K562 (cell line): ENCODE data around the gene ISYNA1. TPM values are rescaled to one million over a fixed set of nuclear protein-coding genes. Genes with fewer than 3 reads are reported as not detected.
A peak's percentile ranks its signal among the peaks of the same experiment; 100 is the strongest.

ENCODE experiments used
- ATAC-seq: fragments of 200-7000 bp; cut with Tn5 transposase; 3 replicates; pipeline ENCODE4 v1.9.1; 2020; ENCODE audit warnings: moderate library complexity
- BruUV-seq: library from RNA; stranded (reverse); fragments of 400-500 nt; replicated peaks from 2 replicates; lab custom pipeline; 2021; lab: Mats Ljungman, UMichigan
- CTCF ChIA-PET: fragments of 300-600 bp; formaldehyde crosslinking; extraction: SDS; loops from one replicate; lab custom pipeline; 2021; ENCODE audit warnings: low intra/inter-chr PET ratio; lab: Yijun Ruan, JAX
- POLR2A ChIA-PET: fragments of 300-600, 350-650 bp; sonication (Branson Sonifier 250); formaldehyde crosslinking; extraction: SDS; loops from one replicate; lab custom pipeline; 2021; ENCODE audit warnings: antibody characterized with exemption, inconsistent platforms; lab: Yijun Ruan, JAX
- DNase-seq, 4 experiments: peaks; one replicate each; pipeline versions ENCODE4 v3.0.0 to v3.0.0-alpha.2; 2011 to 2018; ENCODE audit warnings: low spot score in 3 of 4, mixed read lengths in 3 of 4; ENCODE audit errors: extremely low read depth in 1 of 4
- FAIRE-seq: peaks from 2 replicates; lab custom pipeline; 2011; peaks lifted over from hg19 to GRCh38; lab: Jason Lieb, UNC
- H2AFZ ChIP-seq: 2 replicates; pipeline ENCODE4 v1.6.0; 2011; ENCODE audit warnings: low read depth, low read length, control low read depth, inconsistent platforms
- H3K27ac ChIP-seq: fragments of 200-600 bp; 3 replicates; pipeline ENCODE4 v1.8.0; 2011; ENCODE audit warnings: low read depth, mild to moderate bottlenecking, control low read depth, inconsistent platforms, low read length, moderate library complexity, mixed read lengths; ENCODE audit errors: extremely low read depth
- H3K27me3 ChIP-seq, 2 experiments: fragments of 300-600 bp in 1 of 2; 2 replicates in 1 of 2; 3 replicates in 1 of 2; pipeline versions ENCODE4 v1.6.0 to v1.8.0; 2011; ENCODE audit warnings: inconsistent platforms in 2 of 2, low read length in 2 of 2, mild to moderate bottlenecking in 1 of 2, mixed read lengths in 1 of 2, moderate library complexity in 1 of 2; ENCODE audit not compliant: control insufficient read depth in 2 of 2, insufficient read depth in 2 of 2
- H3K36me3 ChIP-seq: fragments of 300-600 bp; 3 replicates; pipeline ENCODE4 v1.8.0; 2011; ENCODE audit warnings: mild to moderate bottlenecking, low read length, inconsistent platforms; ENCODE audit not compliant: control insufficient read depth, insufficient read depth
- H3K4me1 ChIP-seq, 2 experiments: fragments of 200-600 bp in 1 of 2; replicated peaks in 1 of 2; 2 replicates in 1 of 2; 3 replicates in 1 of 2; pipeline versions ENCODE4 v1.5.1 to v1.8.0; 2011; ENCODE audit warnings: inconsistent platforms in 2 of 2, low read length in 2 of 2, mild to moderate bottlenecking in 1 of 2, mixed read lengths in 1 of 2, moderate library complexity in 1 of 2; ENCODE audit not compliant: control insufficient read depth in 2 of 2, insufficient read depth in 2 of 2
- H3K4me2 ChIP-seq: 2 replicates; pipeline ENCODE4 v1.6.1; 2011; ENCODE audit warnings: low read length, control low read depth, inconsistent platforms, mixed read lengths; ENCODE audit not compliant: insufficient read depth
- H3K4me3 ChIP-seq: fragments of 200-600 bp; sonication (generic), shearing (Covaris generic); 2 replicates; pipeline ENCODE4 v1.5.1; 2016; ENCODE audit warnings: control low read depth, inconsistent platforms
- H3K79me2 ChIP-seq: fragments of 200-600 bp; 3 replicates; pipeline ENCODE4 v1.8.0; 2011; ENCODE audit warnings: low read length, inconsistent platforms; ENCODE audit not compliant: control insufficient read depth, insufficient read depth
- H3K9ac ChIP-seq, 2 experiments: 2 replicates each; pipeline versions ENCODE4 v1.6.0 to v1.6.1; 2011; ENCODE audit warnings: low read depth in 2 of 2, low read length in 2 of 2, control low read depth in 1 of 2, inconsistent platforms in 1 of 2, mild to moderate bottlenecking in 1 of 2, mixed read lengths in 1 of 2; ENCODE audit not compliant: insufficient read depth in 1 of 2
- H3K9me1 ChIP-seq: one replicate; pipeline ENCODE4 v1.6.0; 2011; ENCODE audit warnings: inconsistent platforms, mild to moderate bottlenecking, low read length, moderate library complexity; ENCODE audit not compliant: control insufficient read depth, insufficient read depth
- H3K9me3 ChIP-seq: replicated peaks from 2 replicates; pipeline ENCODE4 v1.5.1; 2011; ENCODE audit warnings: low read depth, low read length, inconsistent platforms; ENCODE audit not compliant: control insufficient read depth, insufficient read depth
- H4K20me1 ChIP-seq: replicated peaks from 2 replicates; pipeline ENCODE4 v1.6.1; 2011; ENCODE audit warnings: low read length, inconsistent platforms, mixed read lengths; ENCODE audit not compliant: control insufficient read depth, insufficient read depth
- CREBBP ChIP-seq: IDR thresholded peaks from one replicate; pipeline ENCODE4 v1.6.1; 2012; ENCODE audit warnings: low read depth, mild to moderate bottlenecking, control low read depth, inconsistent platforms, low read length
- EHMT2 ChIP-seq: fragments of 450-650 bp; IDR thresholded peaks from 2 replicates; pipeline ENCODE4 v1.6.1; 2018; ENCODE audit warnings: antibody characterized with exemption
- EP400 ChIP-seq: fragments of 450-650 bp; IDR thresholded peaks from 2 replicates; pipeline ENCODE4 v1.6.1; 2017; ENCODE audit warnings: antibody characterized with exemption, mild to moderate bottlenecking, moderate library complexity
- MEF2A ChIP-seq: IDR thresholded peaks from 2 replicates; pipeline ENCODE4 v1.6.1; 2011; ENCODE audit warnings: low read depth, mild to moderate bottlenecking, low read length, moderate library complexity; ENCODE audit not compliant: control insufficient read depth
- NFIX ChIP-seq: fragments of 250-450 bp; sonication (Bioruptor Pico); IDR thresholded peaks from 2 replicates; pipeline ENCODE4 v1.4.0; 2020; ENCODE audit warnings: low read depth, mild to moderate bottlenecking, moderate library complexity
- NONO ChIP-seq, 2 experiments: fragments of 200-400 bp in 1 of 2; fragments of 450-650 bp in 1 of 2; formaldehyde crosslinking in 1 of 2; IDR thresholded peaks; 2 replicates each; pipeline ENCODE4 v1.6.1; 2017; ENCODE audit warnings: low read depth in 2 of 2, mild to moderate bottlenecking in 2 of 2, moderate library complexity in 2 of 2, low read length in 1 of 2
- PHF21A ChIP-seq: fragments of 450-650 bp; IDR thresholded peaks from 2 replicates; pipeline ENCODE4 v1.6.1; 2017; ENCODE audit warnings: low read depth, borderline replicate concordance
- PRMT5 ChIP-seq: sonication (generic); formaldehyde crosslinking; IDR thresholded peaks from 2 replicates; pipeline ENCODE4 v1.5.0; 2020; ENCODE audit warnings: missing genetic modification reagents
- WGBS: fragments of 100-300 bp; shearing (Covaris generic); methylation state at CpG from one replicate; pipeline ENCODE4 v1.1.6; 2016; ENCODE audit warnings: low coverage, mixed read lengths; ENCODE audit not compliant: insufficient coverage; ENCODE audit errors: missing lambda C conversion rate; 5-methylcytosine and 5-hydroxymethylcytosine counted together
- in situ Hi-C: fragments of 300-500 bp; cut with MboI; formaldehyde crosslinking; loops from 4 replicates; pipeline ENCODE4 v1.15.0; 2018; ENCODE audit warnings: inconsistent platforms, mixed read lengths
- intact Hi-C: fragments of 100-400 bp; cut with micrococcal nuclease; formaldehyde crosslinking; loops from 2 replicates; pipeline ENCODE4 v1.14.2; 2022
- polyA plus RNA-seq, 8 experiments: library from polyadenylated mRNA; depleted of rRNA in 4 of 8; stranded (reverse) in 5 of 8; unstranded in 3 of 8; fragments of >200 nt; fragmentation: Nextera tagmentation in 2 of 8; fragmentation: Illumina TruSeq in 1 of 8; extraction: Ambion mirVana in 2 of 8; extraction: Trizol in 1 of 8; gene quantifications; 2 replicates each; pipeline versions ENCODE4 v1.2.1 to v1.2.3, GENCODE V29; 2011 to 2014; ENCODE audit warnings: inconsistent platforms in 1 of 8, missing spikeins in 1 of 8
- total RNA-seq, 7 experiments: library from RNA; depleted of rRNA in 6 of 7; stranded (reverse); fragments of >200 nt in 6 of 7; fragmentation: Illumina TruSeq in 2 of 7; extraction: Trizol in 2 of 7; gene quantifications; 2 replicates each; pipeline versions ENCODE4 v1.2.1 to v1.2.3, GENCODE V29; 2011 to 2021; ENCODE audit warnings: low replicate concordance in 1 of 7
- TF ChIP-seq, protein P1 (sequence below), 2 experiments: IDR thresholded peaks; 2 replicates each; pipeline ENCODE4 v1.6.1; 2012; ENCODE audit warnings: improper control_type of control experiment in 2 of 2, low read depth in 2 of 2, low read length in 2 of 2, borderline replicate concordance in 1 of 2
- TF ChIP-seq, protein P2 (sequence below): fragments of 150-350 bp; conservative IDR thresholded peaks from 2 replicates; pipeline ENCODE4 v1.6.1; 2014; ENCODE audit warnings: low read length
- TF ChIP-seq, protein P3 (sequence below): fragments of 450-650 bp; formaldehyde crosslinking; conservative IDR thresholded peaks from 2 replicates; pipeline ENCODE4 v1.4.0; 2022; ENCODE audit warnings: mild to moderate bottlenecking, missing genetic modification characterization

ISYNA1 gene
- total and polyA plus RNA-seq, 9 of the 15 experiments (the other 6 are each of a cell fraction or from before 2014, with no cell fraction given) = 21.8 to 460 (median 93.2) TPM

DNA sequence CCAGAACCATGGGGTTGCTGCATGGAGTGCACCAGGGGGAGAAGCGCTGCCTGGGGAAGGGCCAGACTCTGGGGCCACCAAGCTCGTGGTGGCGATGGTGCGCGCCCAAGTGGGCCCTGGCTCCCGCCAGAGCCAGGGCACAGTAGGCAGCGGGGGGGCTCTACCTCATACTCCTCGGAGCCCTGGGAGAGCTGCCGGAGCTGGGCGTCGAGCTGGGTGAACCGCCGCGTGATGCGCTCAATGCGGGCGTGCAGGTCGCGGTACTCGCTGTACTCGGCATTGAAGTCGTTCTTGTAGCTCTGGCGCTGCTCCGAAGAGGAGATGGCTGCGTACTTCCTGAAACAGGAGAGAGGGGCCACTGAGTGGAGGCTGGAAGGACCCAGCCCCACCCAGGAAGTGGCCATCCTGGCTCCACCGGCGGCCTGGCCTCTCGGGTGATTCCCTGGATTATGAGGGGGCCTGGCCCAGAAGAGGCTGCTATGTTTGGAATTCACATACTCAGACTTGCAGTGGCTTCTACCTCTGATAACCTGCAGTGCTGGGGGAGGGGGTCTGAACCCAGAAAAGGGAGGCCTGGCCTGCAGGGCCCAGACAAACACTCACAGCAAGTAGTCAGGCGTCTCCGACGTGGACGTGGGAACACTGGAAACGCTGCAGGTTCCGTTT is 8.3 kb upstream of the ISYNA1 start (continued):
- TF ChIP-seq, protein P1, sequence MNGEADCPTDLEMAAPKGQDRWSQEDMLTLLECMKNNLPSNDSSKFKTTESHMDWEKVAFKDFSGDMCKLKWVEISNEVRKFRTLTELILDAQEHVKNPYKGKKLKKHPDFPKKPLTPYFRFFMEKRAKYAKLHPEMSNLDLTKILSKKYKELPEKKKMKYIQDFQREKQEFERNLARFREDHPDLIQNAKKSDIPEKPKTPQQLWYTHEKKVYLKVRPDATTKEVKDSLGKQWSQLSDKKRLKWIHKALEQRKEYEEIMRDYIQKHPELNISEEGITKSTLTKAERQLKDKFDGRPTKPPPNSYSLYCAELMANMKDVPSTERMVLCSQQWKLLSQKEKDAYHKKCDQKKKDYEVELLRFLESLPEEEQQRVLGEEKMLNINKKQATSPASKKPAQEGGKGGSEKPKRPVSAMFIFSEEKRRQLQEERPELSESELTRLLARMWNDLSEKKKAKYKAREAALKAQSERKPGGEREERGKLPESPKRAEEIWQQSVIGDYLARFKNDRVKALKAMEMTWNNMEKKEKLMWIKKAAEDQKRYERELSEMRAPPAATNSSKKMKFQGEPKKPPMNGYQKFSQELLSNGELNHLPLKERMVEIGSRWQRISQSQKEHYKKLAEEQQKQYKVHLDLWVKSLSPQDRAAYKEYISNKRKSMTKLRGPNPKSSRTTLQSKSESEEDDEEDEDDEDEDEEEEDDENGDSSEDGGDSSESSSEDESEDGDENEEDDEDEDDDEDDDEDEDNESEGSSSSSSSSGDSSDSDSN (IDR thresholded peaks at IDR 0.05; ENCODE audit: borderline replicate concordance in 1 of 2, low read depth in 2 of 2, low read length in 2 of 2) = no peak
- no peak for TF ChIP-seq PRMT5

DNA sequence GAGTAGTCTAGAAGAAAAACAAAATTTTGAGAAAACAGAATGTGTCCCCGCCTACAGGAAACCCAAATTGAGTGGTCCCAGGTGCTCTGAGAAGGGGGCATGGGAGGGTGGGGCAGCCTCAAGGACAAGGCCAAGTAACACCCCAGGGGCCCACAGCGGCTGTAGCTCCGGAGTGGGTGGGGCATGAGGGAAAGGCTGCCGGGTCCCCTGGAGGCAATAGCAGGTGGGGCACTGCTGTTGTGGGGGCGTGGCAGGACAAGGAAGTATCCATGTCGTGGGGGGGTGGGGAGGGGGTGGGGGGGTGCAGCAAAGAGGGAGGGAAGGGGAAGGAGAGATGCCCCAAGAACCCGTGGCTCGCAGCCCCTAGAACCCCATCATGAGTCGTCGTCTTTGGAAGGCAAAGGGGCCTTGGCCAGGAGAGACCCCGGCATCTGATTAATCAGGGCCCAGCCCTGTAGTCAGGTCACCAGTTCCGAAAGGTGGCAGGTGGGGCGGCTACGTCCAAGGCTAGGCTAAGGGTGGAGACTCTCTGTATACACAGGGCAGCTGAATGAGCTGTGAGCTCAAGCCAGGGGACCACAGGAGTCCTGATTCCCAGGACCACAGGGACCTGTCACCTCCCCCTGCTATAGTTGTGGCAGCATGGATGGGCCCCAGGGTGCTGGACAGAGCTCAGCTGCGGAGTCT is 7.5 kb upstream of the ISYNA1 start:
- peaks cover 3% of the 10 kb centered on the region; the same call in 1 of the 3 replicates for H3K79me2 ChIP-seq
- ChIA-PET POLR2A (interaction anchor here (0.6 kb wide), 3 partner anchors 158 to 586 kb away, joined by 3 to 4 read pairs (median 3); partner anchors contain the start of gene RPL18A), CTCF (no interaction called here)
- H3K9me3 ChIP-seq = no peaks in the 10 kb centered on the region
- no peak for TF ChIP-seq PHF21A
- no peak for TF ChIP-seq EP400
- no peak for TF ChIP-seq MEF2A
- TF ChIP-seq CREBBP = no peak
- no peak for TF ChIP-seq NONO (IDR thresholded peaks at IDR 0.05; ENCODE audit: low read depth in 2 of 2, low read length in 1 of 2)
- TF ChIP-seq, protein P2, sequence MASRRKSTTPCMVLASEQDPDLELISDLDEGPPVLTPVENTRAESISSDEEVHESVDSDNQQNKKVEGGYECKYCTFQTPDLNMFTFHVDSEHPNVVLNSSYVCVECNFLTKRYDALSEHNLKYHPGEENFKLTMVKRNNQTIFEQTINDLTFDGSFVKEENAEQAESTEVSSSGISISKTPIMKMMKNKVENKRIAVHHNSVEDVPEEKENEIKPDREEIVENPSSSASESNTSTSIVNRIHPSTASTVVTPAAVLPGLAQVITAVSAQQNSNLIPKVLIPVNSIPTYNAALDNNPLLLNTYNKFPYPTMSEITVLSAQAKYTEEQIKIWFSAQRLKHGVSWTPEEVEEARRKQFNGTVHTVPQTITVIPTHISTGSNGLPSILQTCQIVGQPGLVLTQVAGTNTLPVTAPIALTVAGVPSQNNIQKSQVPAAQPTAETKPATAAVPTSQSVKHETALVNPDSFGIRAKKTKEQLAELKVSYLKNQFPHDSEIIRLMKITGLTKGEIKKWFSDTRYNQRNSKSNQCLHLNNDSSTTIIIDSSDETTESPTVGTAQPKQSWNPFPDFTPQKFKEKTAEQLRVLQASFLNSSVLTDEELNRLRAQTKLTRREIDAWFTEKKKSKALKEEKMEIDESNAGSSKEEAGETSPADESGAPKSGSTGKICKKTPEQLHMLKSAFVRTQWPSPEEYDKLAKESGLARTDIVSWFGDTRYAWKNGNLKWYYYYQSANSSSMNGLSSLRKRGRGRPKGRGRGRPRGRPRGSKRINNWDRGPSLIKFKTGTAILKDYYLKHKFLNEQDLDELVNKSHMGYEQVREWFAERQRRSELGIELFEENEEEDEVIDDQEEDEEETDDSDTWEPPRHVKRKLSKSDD = no peak
- TF ChIP-seq, protein P3, sequence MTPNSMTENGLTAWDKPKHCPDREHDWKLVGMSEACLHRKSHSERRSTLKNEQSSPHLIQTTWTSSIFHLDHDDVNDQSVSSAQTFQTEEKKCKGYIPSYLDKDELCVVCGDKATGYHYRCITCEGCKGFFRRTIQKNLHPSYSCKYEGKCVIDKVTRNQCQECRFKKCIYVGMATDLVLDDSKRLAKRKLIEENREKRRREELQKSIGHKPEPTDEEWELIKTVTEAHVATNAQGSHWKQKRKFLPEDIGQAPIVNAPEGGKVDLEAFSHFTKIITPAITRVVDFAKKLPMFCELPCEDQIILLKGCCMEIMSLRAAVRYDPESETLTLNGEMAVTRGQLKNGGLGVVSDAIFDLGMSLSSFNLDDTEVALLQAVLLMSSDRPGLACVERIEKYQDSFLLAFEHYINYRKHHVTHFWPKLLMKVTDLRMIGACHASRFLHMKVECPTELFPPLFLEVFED = no peak
- no peak for TF ChIP-seq EHMT2
- TF ChIP-seq NFIX (CRISPR knock-in tag) = no peak
- DNase-seq (peak in 1 of 4 experiments; percentile 38), ATAC-seq (no peak), FAIRE-seq (no peak)
- WGBS = 85% methylated on average over 8 of the region's 15 CpGs
- H4K20me1 ChIP-seq = 0 out of 2 replicates have a peak, but pooled peaks cover 4% of the 10 kb centered on the region
- H3K9ac ChIP-seq = peak overlapping the region in 1 of 2 experiments; percentile 28; a peak in 1 of 4 replicates
- H3K4me1 ChIP-seq = peaks cover 12 to 68% of the 10 kb centered on the region in 2 experiments; a peak in 4 of 5 replicates
- in situ Hi-C loops (no loop called here), intact Hi-C loops (no loop called here)
- H3K27ac ChIP-seq = no peak overlapping the region
- H3K4me2 ChIP-seq = no peak overlapping the region
- H3K9me1 ChIP-seq = peaks cover 14% of the 10 kb centered on the region
- H3K36me3 ChIP-seq = peaks cover 73% of the 10 kb centered on the region
- no TSS peak for BruUV-seq
- H3K27me3 ChIP-seq = no peaks in the 10 kb centered on the region
- no peak overlapping the region for H2AFZ ChIP-seq
- no peak overlapping the region for H3K4me3 ChIP-seq
